BJ (cell line): Measurements from ENCODE around the gene ZNF236. TPM values are rescaled to one million over a fixed set of nuclear protein-coding genes. Genes with fewer than 3 reads are reported as not detected.

Source experiments
- CTCF ChIA-PET: fragments of 350-600 bp; formaldehyde crosslinking; extraction: SDS; loops from one replicate; lab custom pipeline; 2021; ENCODE audit warnings: antibody characterized with exemption, inconsistent platforms; lab: Yijun Ruan, JAX
- POLR2A ChIA-PET: fragments of 300-600 bp; sonication (Branson Sonifier 250); formaldehyde crosslinking; extraction: SDS; loops from one replicate; lab custom pipeline; 2021; ENCODE audit warnings: antibody characterized with exemption; lab: Charles Lee
- DNase-seq: peaks from one replicate; pipeline ENCODE4 v3.0.0-alpha.2; 2011; ENCODE audit warnings: low read depth
- H3K27me3 ChIP-seq: 2 replicates; pipeline ENCODE4 v1.6.0; 2011; ENCODE audit warnings: low read length; ENCODE audit not compliant: control insufficient read depth, insufficient read depth
- H3K36me3 ChIP-seq: 2 replicates; pipeline ENCODE4 v1.5.1; 2011; ENCODE audit warnings: low read length; ENCODE audit not compliant: control insufficient read depth, insufficient read depth
- H3K4me3 ChIP-seq: 2 replicates; pipeline ENCODE4 v1.5.1; 2011; ENCODE audit warnings: low read depth, mild to moderate bottlenecking, control low read depth, low read length
- polyA plus RNA-seq: library from polyadenylated mRNA; depleted of rRNA; stranded (reverse); fragments of >200 nt; gene quantifications from 2 replicates; pipeline ENCODE4 v1.2.3, GENCODE V29; 2011
- TF ChIP-seq, protein P1 (sequence below): IDR thresholded peaks from 2 replicates; pipeline ENCODE4 v1.5.1; 2011; ENCODE audit warnings: low read depth, mild to moderate bottlenecking, control low read depth, inconsistent platforms, low read length, moderate library complexity; ENCODE audit not compliant: insufficient read depth

ZNF236 gene
- polyA plus RNA-seq, 1 experiment = 5.1 TPM

DNA sequence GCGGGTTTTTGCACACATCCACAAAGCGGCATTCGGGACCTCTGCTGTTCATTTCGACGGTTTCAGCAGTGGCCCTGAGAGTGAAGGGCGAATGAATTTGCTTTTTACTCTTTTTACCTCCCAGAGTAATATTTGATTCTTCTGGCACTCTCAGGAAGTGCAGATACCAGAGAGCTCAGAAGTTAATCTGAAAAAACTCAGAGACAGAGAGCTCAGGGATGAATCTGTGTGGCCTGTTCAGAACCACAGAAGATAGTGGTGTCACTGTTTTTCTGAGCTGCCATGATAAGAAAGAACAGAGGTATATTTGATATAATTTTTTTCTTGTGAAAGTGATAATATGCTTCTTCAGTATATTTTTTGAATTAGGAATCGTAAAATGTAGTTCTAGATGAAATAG, 181.0 kb downstream of the ZNF236 start:
- no peak overlapping the region for H3K4me3 ChIP-seq
- TF ChIP-seq, protein P1, sequence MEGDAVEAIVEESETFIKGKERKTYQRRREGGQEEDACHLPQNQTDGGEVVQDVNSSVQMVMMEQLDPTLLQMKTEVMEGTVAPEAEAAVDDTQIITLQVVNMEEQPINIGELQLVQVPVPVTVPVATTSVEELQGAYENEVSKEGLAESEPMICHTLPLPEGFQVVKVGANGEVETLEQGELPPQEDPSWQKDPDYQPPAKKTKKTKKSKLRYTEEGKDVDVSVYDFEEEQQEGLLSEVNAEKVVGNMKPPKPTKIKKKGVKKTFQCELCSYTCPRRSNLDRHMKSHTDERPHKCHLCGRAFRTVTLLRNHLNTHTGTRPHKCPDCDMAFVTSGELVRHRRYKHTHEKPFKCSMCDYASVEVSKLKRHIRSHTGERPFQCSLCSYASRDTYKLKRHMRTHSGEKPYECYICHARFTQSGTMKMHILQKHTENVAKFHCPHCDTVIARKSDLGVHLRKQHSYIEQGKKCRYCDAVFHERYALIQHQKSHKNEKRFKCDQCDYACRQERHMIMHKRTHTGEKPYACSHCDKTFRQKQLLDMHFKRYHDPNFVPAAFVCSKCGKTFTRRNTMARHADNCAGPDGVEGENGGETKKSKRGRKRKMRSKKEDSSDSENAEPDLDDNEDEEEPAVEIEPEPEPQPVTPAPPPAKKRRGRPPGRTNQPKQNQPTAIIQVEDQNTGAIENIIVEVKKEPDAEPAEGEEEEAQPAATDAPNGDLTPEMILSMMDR = no peak
- ChIA-PET POLR2A (no interaction called here), CTCF (interaction anchor here (1.6 to 14.1 kb wide), 2 partner anchors 20 to 206 kb away, joined by 6 to 215 read pairs; no protein-coding TSS in a partner anchor)
- no peak for DNase-seq
- H3K36me3 ChIP-seq = no peaks in the 10 kb centered on the region
- peaks cover 7% of the 10 kb centered on the region for H3K27me3 ChIP-seq

DNA sequence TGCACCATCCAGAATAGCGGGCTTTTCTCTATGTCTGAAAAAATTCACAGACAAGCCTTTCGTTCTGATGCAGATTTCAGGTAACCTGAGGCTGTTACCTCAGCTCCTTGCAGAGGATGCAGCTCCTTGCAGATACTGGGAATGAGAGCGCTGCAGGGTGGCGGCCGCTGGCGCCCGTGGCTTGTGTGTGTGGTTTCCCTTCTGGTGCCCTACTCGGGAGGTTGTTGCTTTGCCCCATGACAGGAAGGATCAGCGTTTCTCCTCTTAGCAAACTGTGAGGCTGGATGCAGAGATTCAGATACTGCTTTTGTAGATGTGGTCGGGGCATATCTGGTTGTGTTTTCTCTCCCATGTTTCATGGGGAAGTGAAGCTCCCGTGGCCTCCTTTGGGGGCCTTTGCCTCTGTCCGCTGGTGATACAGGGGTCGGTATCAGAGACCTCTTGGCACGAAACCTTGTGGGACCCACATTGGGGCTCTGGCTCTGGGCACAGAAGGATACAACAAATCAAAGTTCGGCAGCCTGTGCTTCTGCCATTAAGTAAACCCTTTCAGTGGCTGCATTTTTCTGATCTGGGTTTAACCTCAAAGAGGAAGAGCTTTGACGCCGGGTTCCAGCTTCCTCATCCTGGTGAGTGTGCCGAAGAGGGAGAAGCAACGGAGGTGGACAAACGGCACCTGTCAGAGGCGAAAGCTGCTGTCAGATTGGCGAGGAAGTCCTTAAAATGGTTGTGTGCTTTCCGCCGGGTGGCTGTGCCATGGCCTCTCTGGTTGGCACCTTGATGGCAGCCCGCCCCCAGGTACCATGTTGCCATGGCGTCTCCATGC, 182.4 kb downstream of the ZNF236 start:
- POLR2A ChIA-PET = no interaction called here
- TF ChIP-seq, protein P1 = no peak
- Histone ChIP-seq H3K36me3 (no peaks in the 10 kb centered on the region), H3K27me3 (peaks cover 7% of the 10 kb centered on the region), H3K4me3 (no peak overlapping the region)
- CTCF ChIA-PET = interaction anchor here (0.9 to 14.1 kb wide), 3 partner anchors 20 to 205 kb away, joined by 3 to 215 read pairs (median 3); no protein-coding TSS in a partner anchor
- no peak for DNase-seq

DNA sequence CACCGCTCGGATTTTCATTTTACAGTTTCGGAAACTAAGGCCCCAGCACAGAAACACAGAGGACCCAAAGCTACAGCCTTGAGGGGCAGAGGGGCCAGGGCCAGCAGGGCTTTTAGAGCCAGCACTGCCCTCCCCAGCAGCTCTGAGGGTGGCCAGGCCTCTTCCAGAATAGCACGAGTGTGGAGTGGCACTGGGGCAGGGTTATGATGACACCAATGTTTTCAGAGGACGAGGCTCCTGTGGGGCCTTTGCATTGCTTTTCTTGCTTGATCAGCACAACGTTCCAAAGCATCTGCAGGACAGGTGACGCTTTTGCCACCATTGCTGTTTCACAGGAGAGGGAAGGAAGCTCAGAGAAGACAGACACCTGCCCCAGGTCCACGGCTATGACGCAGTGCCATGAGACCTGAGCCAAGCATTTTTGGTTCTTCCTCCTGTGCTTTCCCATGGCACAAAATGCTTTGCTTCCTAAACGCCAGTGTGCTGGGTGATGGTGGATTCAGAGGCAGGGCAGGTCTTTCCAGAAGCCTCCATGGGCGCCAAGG, 183.4 kb downstream of the ZNF236 start:
- CTCF ChIA-PET = interaction anchor here (1.5 to 14.1 kb wide), 2 partner anchors 19 to 204 kb away, joined by 3 to 215 read pairs; no protein-coding TSS in a partner anchor

DNA sequence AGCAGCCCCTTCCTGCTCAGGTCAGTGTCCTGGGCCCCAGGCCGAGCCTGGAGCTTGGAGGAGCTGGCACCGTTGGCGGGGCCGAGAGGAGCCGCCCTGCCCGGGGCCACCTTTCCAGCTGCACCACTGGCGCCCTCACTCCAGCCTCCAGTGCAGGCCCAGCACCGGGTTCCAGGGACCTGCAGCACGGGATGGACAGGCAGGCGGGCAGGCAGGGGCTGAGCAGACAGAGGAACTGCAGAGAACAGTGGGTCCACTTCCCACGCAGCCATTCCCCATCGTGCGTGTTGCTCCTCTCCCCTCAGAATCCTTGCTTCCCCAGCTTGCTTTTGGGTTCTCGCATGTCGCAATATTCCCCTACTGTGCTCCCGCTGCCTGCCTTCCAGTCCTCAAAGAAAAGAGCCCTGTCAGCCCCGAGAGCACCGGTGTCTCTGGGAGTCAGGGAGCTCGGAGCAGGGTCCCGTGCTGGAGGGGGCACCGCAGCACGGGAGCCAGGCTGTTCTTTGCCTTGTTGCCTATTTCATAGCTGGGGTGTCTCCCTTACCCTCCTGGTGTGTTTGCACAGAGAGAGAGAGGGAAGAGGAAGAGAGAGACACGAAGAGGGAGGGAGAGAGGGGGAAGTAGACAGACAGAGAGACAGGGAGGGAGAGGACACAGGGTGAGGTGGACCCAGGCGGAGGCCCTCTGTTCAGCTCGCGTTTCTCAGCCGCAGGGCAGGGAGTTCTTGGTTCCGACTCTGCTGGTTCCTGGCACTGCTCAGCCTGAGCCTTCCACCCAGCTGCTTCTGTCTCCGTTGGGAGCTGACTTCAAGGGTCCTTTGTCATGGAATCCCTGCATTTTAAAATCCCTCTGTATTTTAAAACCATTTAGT, 184.2 kb downstream of the ZNF236 start:
- Histone ChIP-seq H3K36me3 (no peaks in the 10 kb centered on the region), H3K4me3 (no peak overlapping the region), H3K27me3 (peaks cover 7% of the 10 kb centered on the region)
- TF ChIP-seq, protein P1 = no peak
- ChIA-PET CTCF (interaction anchor here (0.9 to 14.1 kb wide), 2 partner anchors 23 to 203 kb away, joined by 4 to 215 read pairs; no protein-coding TSS in a partner anchor), POLR2A (no interaction called here)
- no peak for DNase-seq

More for the DNA sequence above, 183.4 kb downstream of the ZNF236 start:
- POLR2A ChIA-PET = no interaction called here
- Histone ChIP-seq H3K36me3 (no peaks in the 10 kb centered on the region), H3K27me3 (peaks cover 7% of the 10 kb centered on the region), H3K4me3 (no peak overlapping the region)
- DNase-seq = no peak
- TF ChIP-seq, protein P1 = no peak

DNA sequence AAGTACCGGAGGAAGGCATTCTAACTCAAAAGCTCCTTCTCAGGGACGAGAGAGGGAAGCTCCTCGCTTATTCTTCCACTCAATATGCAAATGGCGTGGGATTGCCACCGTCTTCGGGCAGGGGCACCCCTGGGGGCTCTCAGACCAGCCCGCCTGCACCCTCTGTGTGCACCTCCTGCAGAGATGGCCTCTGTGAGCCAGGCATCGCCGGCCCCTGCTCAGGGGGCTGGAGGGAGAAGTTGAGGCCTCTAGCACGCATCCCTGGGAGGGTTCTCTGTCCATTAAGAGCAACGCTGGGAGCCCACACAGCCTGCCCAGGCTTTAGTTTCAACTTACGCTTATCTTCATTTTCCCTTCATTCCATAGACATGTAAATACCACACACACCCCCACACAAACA, 184.9 kb downstream of the ZNF236 start:
- CTCF ChIA-PET = interaction anchor here (0.9 to 14.1 kb wide), 2 partner anchors 24 to 202 kb away, joined by 4 to 215 read pairs; no protein-coding TSS in a partner anchor
- POLR2A ChIA-PET = no interaction called here
- TF ChIP-seq, protein P1 = no peak
- no peak for DNase-seq
- H3K36me3 ChIP-seq = no peaks in the 10 kb centered on the region
- H3K27me3 ChIP-seq = peaks cover 7% of the 10 kb centered on the region
- H3K4me3 ChIP-seq = no peak overlapping the region
